ENCODE measurements around the gene AUTS2.

- TF ChIP-seq CTCF (IDR thresholded peaks at IDR 0.05) (no peak), POLR2AphosphoS5 (IDR thresholded peaks at IDR 0.05) (no peak), POLR2A (IDR thresholded peaks at IDR 0.05) (no peak), EP300 (IDR thresholded peaks at IDR 0.05; ENCODE audit: low read depth) (no peak)
Measured at GRCh38 chr7:69778138-69778537, 179.9 kb downstream of the AUTS2 start.
